H1 (cell line): ENCODE measurements around the gene ZNF560. TPM values are rescaled to one million over a fixed set of nuclear protein-coding genes. Genes with fewer than 3 reads are reported as not detected.
"Not testable (repeated sequence)": the region's sequence is repeated elsewhere in the genome, so short reads cannot be mapped to it uniquely, and the experiment has no call there.

Source experiments
- CTCF ChIA-PET: fragments of 300-600 bp; sonication (Branson Sonifier 250); formaldehyde crosslinking; loops from one replicate; lab custom pipeline; 2021; ENCODE audit not compliant: partially characterized antibody; lab: Charles Lee
- POLR2A ChIA-PET: fragments of 300-600 bp; sonication (Branson Sonifier 250); formaldehyde crosslinking; loops from one replicate; lab custom pipeline; 2021; ENCODE audit warnings: inconsistent platforms; ENCODE audit not compliant: partially characterized antibody; lab: Charles Lee
- DNase-seq, 2 experiments: peaks; one replicate each; pipeline versions ENCODE4 v3.0.0 to v3.0.0-alpha.2; 2010 to 2022; ENCODE audit warnings: low spot score in 2 of 2, low read depth in 1 of 2, mixed read lengths in 1 of 2
- FAIRE-seq: peaks from 2 replicates; lab custom pipeline; 2011; peaks lifted over from hg19 to GRCh38; lab: Jason Lieb, UNC
- H2AFZ ChIP-seq: 2 replicates; pipeline ENCODE4 v1.8.1; 2012; ENCODE audit warnings: low read length, inconsistent platforms
- H2AK5ac ChIP-seq: 2 replicates; pipeline ENCODE4 v1.6.1; 2013; ENCODE audit warnings: low read depth, low read length
- H2BK120ac ChIP-seq: replicated peaks from 2 replicates; pipeline ENCODE3; 2013; ENCODE audit warnings: low read depth, low read length, inconsistent platforms
- H2BK12ac ChIP-seq: 2 replicates; pipeline ENCODE4 v1.6.1; 2013; ENCODE audit warnings: low read depth, low read length
- H2BK15ac ChIP-seq: 2 replicates; pipeline ENCODE4 v1.6.1; 2013; ENCODE audit warnings: low read length
- H2BK20ac ChIP-seq: 2 replicates; pipeline ENCODE4 v1.6.1; 2013; ENCODE audit warnings: low read length
- H2BK5ac ChIP-seq: 2 replicates; pipeline ENCODE4 v1.6.1; 2013; ENCODE audit warnings: low read depth, low read length
- H3K14ac ChIP-seq: 2 replicates; pipeline ENCODE4 v1.6.1; 2013; ENCODE audit warnings: inconsistent platforms; ENCODE audit not compliant: insufficient read length
- H3K18ac ChIP-seq: 2 replicates; pipeline ENCODE4 v1.6.1; 2013; ENCODE audit warnings: low read length; ENCODE audit errors: extremely low read depth
- H3K23ac ChIP-seq: 2 replicates; pipeline ENCODE4 v1.6.1; 2013; ENCODE audit warnings: inconsistent platforms; ENCODE audit not compliant: insufficient read length
- H3K23me2 ChIP-seq: 2 replicates; pipeline ENCODE4 v1.6.1; 2013; ENCODE audit warnings: low read depth, low read length
- H3K27ac ChIP-seq: 2 replicates; pipeline ENCODE4 v1.6.1; 2011; ENCODE audit warnings: low read depth, low read length, inconsistent platforms
- H3K27me3 ChIP-seq, 4 experiments: replicated peaks in 1 of 4; 1 replicate in 1 of 4; 2 replicates in 3 of 4; pipeline versions ENCODE4 v1.6.1 to v1.8.1; 2011 to 2013; ENCODE audit warnings: low read length in 3 of 4, mild to moderate bottlenecking in 3 of 4, inconsistent platforms in 2 of 4, mixed read lengths in 2 of 4, moderate library complexity in 1 of 4; ENCODE audit not compliant: control insufficient read depth in 3 of 4, insufficient read depth in 3 of 4; ENCODE audit errors: extremely low read depth in 1 of 4
- H3K36me3 ChIP-seq, 4 experiments: 2 replicates each; pipeline versions ENCODE4 v1.6.1 to v1.8.1; 2011 to 2013; ENCODE audit warnings: mild to moderate bottlenecking in 4 of 4, low read length in 3 of 4, moderate library complexity in 2 of 4, control low read depth in 1 of 4, inconsistent platforms in 1 of 4; ENCODE audit not compliant: insufficient read depth in 4 of 4, control insufficient read depth in 2 of 4
- H3K4ac ChIP-seq: replicated peaks from 2 replicates; pipeline ENCODE3; 2013; ENCODE audit warnings: low read length, low read depth, mixed read lengths, inconsistent platforms; ENCODE audit not compliant: insufficient read length
- H3K4me1 ChIP-seq, 4 experiments: replicated peaks in 1 of 4; 1 replicate in 1 of 4; 2 replicates in 3 of 4; pipeline versions ENCODE4 v1.6.1 to v1.8.1; 2011 to 2013; ENCODE audit warnings: low read length in 3 of 4, inconsistent platforms in 2 of 4, mixed read lengths in 1 of 4; ENCODE audit not compliant: insufficient read depth in 4 of 4, control insufficient read depth in 3 of 4
- H3K4me2 ChIP-seq, 2 experiments: 2 replicates each; pipeline versions ENCODE4 v1.6.1 to v1.8.1; 2011 to 2013; ENCODE audit warnings: low read depth in 2 of 2, low read length in 2 of 2, control low read depth in 1 of 2, inconsistent platforms in 1 of 2, mild to moderate bottlenecking in 1 of 2; ENCODE audit not compliant: insufficient read depth in 1 of 2
- H3K4me3 ChIP-seq, 4 experiments: fragments of 200-600, 300-600 bp in 1 of 4; sonication (generic), shearing (Covaris generic), sonication (Bioruptor Twin) in 1 of 4; 2 replicates each; pipeline versions ENCODE4 v1.5.1 to v1.8.1; 2011 to 2016; ENCODE audit warnings: low read length in 4 of 4, low read depth in 3 of 4, control low read depth in 2 of 4, inconsistent platforms in 2 of 4, mild to moderate bottlenecking in 2 of 4, mixed read lengths in 1 of 4, moderate library complexity in 1 of 4; ENCODE audit not compliant: insufficient read depth in 2 of 4; ENCODE audit errors: extremely low read depth in 1 of 4
- H3K56ac ChIP-seq: replicated peaks from 2 replicates; pipeline ENCODE3; 2013; ENCODE audit warnings: low read depth, mild to moderate bottlenecking, mixed read lengths, low read length, inconsistent platforms; ENCODE audit not compliant: insufficient read length
- H3K79me1 ChIP-seq: 2 replicates; pipeline ENCODE4 v1.6.1; 2013; ENCODE audit warnings: low read depth, low read length, control low read depth
- H3K79me2 ChIP-seq, 2 experiments: 2 replicates each; pipeline versions ENCODE4 v1.6.1 to v1.8.1; 2012 to 2013; ENCODE audit warnings: low read length in 2 of 2, mild to moderate bottlenecking in 2 of 2, inconsistent platforms in 1 of 2; ENCODE audit not compliant: insufficient read depth in 2 of 2, control insufficient read depth in 1 of 2
- H3K9ac ChIP-seq, 4 experiments: replicated peaks in 1 of 4; 1 replicate in 1 of 4; 2 replicates in 3 of 4; pipeline versions ENCODE4 v1.6.1 to v1.8.1; 2011 to 2013; ENCODE audit warnings: low read depth in 3 of 4, low read length in 3 of 4, control low read depth in 2 of 4, mild to moderate bottlenecking in 2 of 4, moderate library complexity in 2 of 4, inconsistent platforms in 1 of 4; ENCODE audit errors: extremely low read depth in 1 of 4
- H3K9me3 ChIP-seq, 2 experiments: 2 replicates each; pipeline versions ENCODE4 v1.6.1 to v1.8.1; 2012 to 2013; ENCODE audit warnings: mild to moderate bottlenecking in 2 of 2, moderate library complexity in 2 of 2, control low read depth in 1 of 2, inconsistent platforms in 1 of 2, low read depth in 1 of 2, low read length in 1 of 2, mixed read lengths in 1 of 2; ENCODE audit not compliant: insufficient read depth in 2 of 2
- H4K20me1 ChIP-seq, 2 experiments: replicated peaks in 1 of 2; 2 replicates each; pipeline versions ENCODE3 to v1.8.1; 2011 to 2013; ENCODE audit warnings: inconsistent platforms in 2 of 2, low read length in 2 of 2, mild to moderate bottlenecking in 1 of 2; ENCODE audit not compliant: insufficient read depth in 2 of 2, control insufficient read depth in 1 of 2
- H4K5ac ChIP-seq: 2 replicates; pipeline ENCODE4 v1.6.1; 2013; ENCODE audit warnings: low read length, low read depth, mixed read lengths, inconsistent platforms; ENCODE audit not compliant: insufficient read length
- H4K8ac ChIP-seq: 2 replicates; pipeline ENCODE4 v1.8.0; 2013; ENCODE audit warnings: mild to moderate bottlenecking, moderate library complexity, low read length, inconsistent platforms; ENCODE audit not compliant: insufficient read depth; ENCODE audit errors: extremely low read depth
- H4K91ac ChIP-seq: replicated peaks from 2 replicates; pipeline ENCODE3; 2013; ENCODE audit warnings: low read length, mixed read lengths, inconsistent platforms; ENCODE audit not compliant: insufficient read length
- WGBS, 2 experiments: shearing (Covaris generic) in 1 of 2; methylation state at CpG; one replicate each; pipeline versions ENCODE4 v1.1.6 to v1.1.7; 2013 to 2015; ENCODE audit warnings: low lambda C conversion rate in 2 of 2, mixed read lengths in 2 of 2, inconsistent platforms in 1 of 2, low coverage in 1 of 2, missing lambda C conversion rate in 1 of 2; ENCODE audit not compliant: insufficient replicate concordance in 2 of 2, insufficient coverage in 1 of 2, insufficient read length in 1 of 2; ENCODE audit errors: extremely low coverage in 1 of 2, missing lambda C conversion rate in 1 of 2; 5-methylcytosine and 5-hydroxymethylcytosine counted together
- polyA plus RNA-seq, 7 experiments: library from polyadenylated mRNA; depleted of rRNA in 3 of 7; stranded (reverse) in 5 of 7; unstranded in 2 of 7; fragments of >200 nt in 5 of 7; fragments of 200-250 nt in 2 of 7; gene quantifications; 1 replicate in 5 of 7; 2 replicates in 1 of 7; 4 replicates in 1 of 7; pipeline versions ENCODE4 v1.2.1 to v1.2.3, GENCODE V29; 2011 to 2013; ENCODE audit warnings: missing spikeins in 2 of 7, mixed read lengths in 2 of 7
- total RNA-seq: library from RNA; stranded (reverse); fragmentation: NEBNext Ultra II Directional; extraction: Animal tissue kit (Norgen Biotek cat#: 25700); gene quantifications from 2 replicates; pipeline ENCODE4 v1.2.1, GENCODE V29; 2021

The ZNF560 gene
- total and polyA plus RNA-seq, 2 of the 8 experiments (the other 6 are each of a cell fraction or from before 2014, with no cell fraction given): 0.02 TPM; not detected in 1

- not testable (repeated sequence) for H4K8ac ChIP-seq, H3K18ac ChIP-seq, H2AK5ac ChIP-seq, H3K79me1 ChIP-seq, H4K5ac ChIP-seq, H3K9ac ChIP-seq, FAIRE-seq, H2BK12ac ChIP-seq, H2BK5ac ChIP-seq, H2BK120ac ChIP-seq, H3K23ac ChIP-seq, H2AFZ ChIP-seq, H3K4me1 ChIP-seq, H3K4ac ChIP-seq, H3K14ac ChIP-seq, H3K23me2 ChIP-seq, H3K27ac ChIP-seq, H3K27me3 ChIP-seq, H2BK20ac ChIP-seq, H3K56ac ChIP-seq, H4K91ac ChIP-seq, H2BK15ac ChIP-seq, H4K20me1 ChIP-seq, DNase-seq
- Histone ChIP-seq H3K79me2 (peaks cover 4 to 27% of the 10 kb centered on the region in 2 experiments; a peak in 3 of 4 replicates), H3K4me3 (peak overlapping the region; percentile 83 to 98 (median 96); a peak in 7 of 8 replicates), H3K9me3 (peaks cover 18 to 22% of the 10 kb centered on the region in 2 experiments; a peak in 3 of 4 replicates), H3K36me3 (peaks cover 13 to 27% (median 18%) of the 10 kb centered on the region in 4 experiments; a peak in 7 of 8 replicates), H3K4me2 (peak overlapping the region; percentile 56 to 74)
- ChIA-PET POLR2A (interaction anchor here (0.8 to 1.7 kb wide), 3 partner anchors 14 to 44 kb away, joined by 3 to 5 read pairs (median 4); no protein-coding TSS in a partner anchor), CTCF (interaction anchor here (1.0 kb wide), 1 partner anchor 20 kb away, joined by 3 read pairs; no protein-coding TSS in a partner anchor)
- 88% methylated on average over 6 of the region's 6 CpGs; no CpG with 5 or more reads in 1 of the 2 experiments for WGBS, 2 experiments
These were observed 40.8 kb upstream of the ZNF560 start for GRCh38 chr19:9539201-9539600.
